Stimulated activated CD8-positive, alpha-beta memory T cell treated with anti-CD3 and anti-CD28 coated beads, Interleukin-15, amount 100 ng/mL, for 1 hour (primary cell): ENCODE results near the gene NDRG3.

Experiments
- DNase-seq: peaks from one replicate; pipeline ENCODE4 v3.0.0-alpha.2; 2020; ENCODE audit warnings: low read depth

The NDRG3 gene

GRCh38 chr20:36745927-36746659 lies at the start of gene NDRG3:
Gene NDRG3, minus strand, starts transcription at chr20:36746090. Its CDS starts 24,355 bp downstream, at chr20:36721735.
- peak; percentile 85 for DNase-seq

GRCh38 chr20:36794116-36794474 lies 48.2 kb upstream of the NDRG3 start:
- DNase-seq = no peak

GRCh38 chr20:36793294-36794115 lies 47.6 kb upstream of the NDRG3 start:
- DNase-seq = no peak

GRCh38 chr20:36792422-36792821 lies 46.5 kb upstream of the NDRG3 start:
- DNase-seq = no peak

GRCh38 chr20:36791862-36792261 lies 46.0 kb upstream of the NDRG3 start:
- DNase-seq = no peak

- no peak for DNase-seq
These were observed 40.8 kb upstream of the NDRG3 start for GRCh38 chr20:36786663-36787062.

- no peak for DNase-seq
These were observed 40.4 kb upstream of the NDRG3 start for GRCh38 chr20:36786246-36786645.

GRCh38 chr20:36785308-36785707 lies 39.4 kb upstream of the NDRG3 start:
- no peak for DNase-seq

GRCh38 chr20:36784900-36785299 lies 39.0 kb upstream of the NDRG3 start:
- no peak for DNase-seq

- DNase-seq = no peak
These were observed 38.2 kb upstream of the NDRG3 start for GRCh38 chr20:36784116-36784515.

GRCh38 chr20:36779656-36780025 lies 33.8 kb upstream of the NDRG3 start:
- no peak for DNase-seq

GRCh38 chr20:36778831-36779655 lies 33.2 kb upstream of the NDRG3 start:
- DNase-seq = no peak

GRCh38 chr20:36777576-36777975 lies 31.7 kb upstream of the NDRG3 start:
- no peak for DNase-seq

- DNase-seq = no peak
These were observed 31.3 kb upstream of the NDRG3 start for GRCh38 chr20:36777167-36777566.

- DNase-seq = no peak
These were observed 29.9 kb upstream of the NDRG3 start for GRCh38 chr20:36775826-36776225.

- DNase-seq = no peak
These were observed 29.3 kb upstream of the NDRG3 start for GRCh38 chr20:36775196-36775595.

- peak; percentile 95 for DNase-seq
These were observed 27.9 kb upstream of the NDRG3 start, which contains the start of gene DSN1 for GRCh38 chr20:36773597-36774390. Gene DSN1, minus strand, starts transcription at chr20:36773763. Its CDS starts 2,305 bp downstream, at chr20:36771458.

GRCh38 chr20:36773107-36773596 lies 27.3 kb upstream of the NDRG3 start:
- DNase-seq = no peak

GRCh38 chr20:36770680-36771079 lies 24.8 kb upstream of the NDRG3 start:
- no peak for DNase-seq

- no peak for DNase-seq
These were observed 23.0 kb upstream of the NDRG3 start for GRCh38 chr20:36768768-36769430.

GRCh38 chr20:36761125-36761524 lies 15.2 kb upstream of the NDRG3 start:
- DNase-seq = no peak
